DOHH2 (cell line): ENCODE data around the gene ZNF23.

ENCODE experiments used
- EZH2phosphoT487 ChIP-seq: fragments of 200-600 bp; sonication (generic); IDR thresholded peaks from 2 replicates; pipeline ENCODE4 v1.6.1; 2017; ENCODE audit warnings: borderline replicate concordance, mild to moderate bottlenecking, antibody characterized with exemption, low read length, moderate library complexity, mixed read lengths
- TF ChIP-seq, protein P1 (sequence below): fragments of 200-600 bp; sonication (generic); IDR thresholded peaks from one replicate; pipeline ENCODE4 v1.5.1; 2014; ENCODE audit warnings: antibody characterized with exemption, mild to moderate bottlenecking, low read depth, low read length; ENCODE audit not compliant: poor library complexity, severe bottlenecking

DNA sequence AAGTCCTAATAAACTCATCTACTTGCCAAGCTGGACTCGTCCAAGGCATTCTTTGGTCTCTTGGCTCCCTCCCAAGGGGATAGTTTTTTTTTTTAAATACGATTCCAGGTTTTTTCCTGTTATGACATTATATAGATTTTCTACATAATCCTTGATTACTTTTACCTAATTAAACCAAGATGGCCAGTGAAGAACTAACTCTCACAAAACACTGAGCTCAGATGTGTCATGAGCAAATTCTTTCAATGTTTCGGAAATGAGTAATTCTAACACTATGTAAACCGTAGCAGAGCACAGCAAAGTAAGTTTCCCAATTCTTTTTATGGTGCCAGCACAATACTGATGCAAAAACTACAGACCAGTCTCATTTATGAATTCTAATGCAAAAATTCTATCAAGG lies 1.8 kb downstream of the ZNF23 start:
- TF ChIP-seq, protein P1, sequence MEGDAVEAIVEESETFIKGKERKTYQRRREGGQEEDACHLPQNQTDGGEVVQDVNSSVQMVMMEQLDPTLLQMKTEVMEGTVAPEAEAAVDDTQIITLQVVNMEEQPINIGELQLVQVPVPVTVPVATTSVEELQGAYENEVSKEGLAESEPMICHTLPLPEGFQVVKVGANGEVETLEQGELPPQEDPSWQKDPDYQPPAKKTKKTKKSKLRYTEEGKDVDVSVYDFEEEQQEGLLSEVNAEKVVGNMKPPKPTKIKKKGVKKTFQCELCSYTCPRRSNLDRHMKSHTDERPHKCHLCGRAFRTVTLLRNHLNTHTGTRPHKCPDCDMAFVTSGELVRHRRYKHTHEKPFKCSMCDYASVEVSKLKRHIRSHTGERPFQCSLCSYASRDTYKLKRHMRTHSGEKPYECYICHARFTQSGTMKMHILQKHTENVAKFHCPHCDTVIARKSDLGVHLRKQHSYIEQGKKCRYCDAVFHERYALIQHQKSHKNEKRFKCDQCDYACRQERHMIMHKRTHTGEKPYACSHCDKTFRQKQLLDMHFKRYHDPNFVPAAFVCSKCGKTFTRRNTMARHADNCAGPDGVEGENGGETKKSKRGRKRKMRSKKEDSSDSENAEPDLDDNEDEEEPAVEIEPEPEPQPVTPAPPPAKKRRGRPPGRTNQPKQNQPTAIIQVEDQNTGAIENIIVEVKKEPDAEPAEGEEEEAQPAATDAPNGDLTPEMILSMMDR, result no peak
- TF ChIP-seq EZH2phosphoT487, result no peak
